ENCODE data around the gene COPG1.

Gene COPG1

DNA sequence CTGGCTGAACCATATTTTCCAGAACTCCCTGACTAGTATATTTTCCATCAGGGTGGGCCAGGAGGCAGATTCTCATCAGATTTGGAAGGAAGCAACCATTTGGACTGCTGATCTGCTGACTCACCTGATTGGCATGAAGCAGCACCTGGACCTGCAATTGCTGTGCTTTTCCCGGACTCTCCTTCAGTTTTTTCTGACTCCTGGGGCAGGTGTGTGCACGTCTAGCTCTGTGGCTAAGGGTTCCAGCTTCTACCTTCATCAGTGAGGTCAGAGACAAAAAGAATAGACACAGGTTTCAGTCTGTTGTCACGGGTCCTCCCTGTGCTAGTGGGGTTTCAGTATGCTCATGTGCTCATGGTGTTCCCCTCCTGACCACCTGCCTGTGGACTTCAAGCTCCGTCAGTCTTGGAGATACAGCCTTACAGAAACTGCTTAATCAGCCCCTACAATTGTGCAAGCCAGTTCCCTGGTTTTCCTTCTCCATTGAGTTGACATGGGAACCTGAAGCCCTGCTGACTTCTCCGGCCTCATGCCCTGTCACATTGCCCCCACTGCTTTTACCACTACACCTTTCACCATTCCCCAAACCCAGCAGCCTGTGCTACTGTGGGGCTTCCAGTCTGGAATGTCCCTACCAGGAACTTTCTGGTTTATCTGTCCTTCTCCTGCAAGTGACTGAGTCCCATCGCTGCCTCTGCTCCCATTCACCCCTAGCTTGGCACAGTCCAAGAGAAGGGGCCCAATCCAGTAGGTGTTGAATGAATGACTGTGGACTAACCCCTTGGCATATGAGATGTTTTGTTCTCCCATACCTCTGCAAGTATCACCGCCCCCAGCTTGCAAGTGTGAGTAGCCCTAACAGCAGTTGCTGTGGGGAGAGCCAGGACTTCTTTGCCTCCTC is 61.0 kb downstream of the COPG1 start:
- Mint-ChIP-seq H3K4me3 (no peak overlapping the region), H3K27me3 (no peaks in the 10 kb centered on the region), H3K36me3 (no peaks in the 10 kb centered on the region), H3K9me3 (no peaks in the 10 kb centered on the region), H3K27ac (no peak overlapping the region), H3K4me1 (peaks cover 15% of the 10 kb centered on the region)
- no peak for DNase-seq (ENCODE audit: low spot score in 2 of 2)
- no peak for ATAC-seq (ENCODE audit: low read depth)

DNA sequence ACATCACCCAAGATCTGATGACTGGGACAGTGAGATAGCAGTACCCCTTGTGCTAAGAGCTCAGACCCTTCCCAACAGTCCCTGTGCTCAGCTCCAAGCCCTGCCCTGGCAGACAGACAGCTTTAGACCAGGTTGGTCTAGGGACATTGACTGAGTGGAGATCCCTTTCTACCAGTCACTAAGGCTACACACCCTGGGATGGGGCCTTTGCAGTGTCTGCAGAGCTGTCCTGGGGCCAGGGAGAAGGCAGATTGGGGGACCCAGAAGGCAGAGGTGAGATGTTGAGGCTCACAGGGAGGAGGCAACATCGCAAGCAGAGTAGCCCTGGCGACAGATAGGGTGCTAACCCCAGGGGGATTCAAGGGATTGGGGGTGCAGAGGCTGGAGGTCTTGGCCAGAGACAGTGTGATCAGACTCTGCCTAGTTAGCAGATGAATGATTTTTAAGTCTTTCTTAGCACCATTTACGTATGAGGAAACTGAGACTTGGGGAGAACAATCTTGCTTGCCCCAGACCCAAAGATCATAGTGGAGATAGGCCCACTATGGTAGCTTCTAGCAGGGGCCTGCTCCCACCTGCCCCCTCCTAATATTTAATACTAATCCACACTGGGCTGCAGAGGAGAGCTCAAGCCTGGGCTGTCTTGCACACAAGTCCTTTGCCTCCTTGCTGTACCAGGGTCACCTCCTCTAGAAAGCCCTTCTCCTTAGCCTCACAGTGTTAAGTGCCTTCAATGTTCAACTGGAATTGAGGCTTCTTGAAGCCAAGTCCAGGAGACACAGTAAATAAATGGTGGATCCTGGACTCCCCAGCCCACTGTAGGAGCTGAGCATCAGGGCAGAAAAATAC is 61.9 kb downstream of the COPG1 start:
- DNase-seq (ENCODE audit: low spot score in 2 of 2): no peak
- Mint-ChIP-seq H3K4me1 (peaks cover 17% of the 10 kb centered on the region), H3K27me3 (peaks cover 1% of the 10 kb centered on the region), H3K4me3 (no peak overlapping the region), H3K9me3 (no peaks in the 10 kb centered on the region), H3K27ac (peak overlapping the region; percentile 3), H3K36me3 (no peaks in the 10 kb centered on the region)
- ATAC-seq (ENCODE audit: low read depth): no peak

DNA sequence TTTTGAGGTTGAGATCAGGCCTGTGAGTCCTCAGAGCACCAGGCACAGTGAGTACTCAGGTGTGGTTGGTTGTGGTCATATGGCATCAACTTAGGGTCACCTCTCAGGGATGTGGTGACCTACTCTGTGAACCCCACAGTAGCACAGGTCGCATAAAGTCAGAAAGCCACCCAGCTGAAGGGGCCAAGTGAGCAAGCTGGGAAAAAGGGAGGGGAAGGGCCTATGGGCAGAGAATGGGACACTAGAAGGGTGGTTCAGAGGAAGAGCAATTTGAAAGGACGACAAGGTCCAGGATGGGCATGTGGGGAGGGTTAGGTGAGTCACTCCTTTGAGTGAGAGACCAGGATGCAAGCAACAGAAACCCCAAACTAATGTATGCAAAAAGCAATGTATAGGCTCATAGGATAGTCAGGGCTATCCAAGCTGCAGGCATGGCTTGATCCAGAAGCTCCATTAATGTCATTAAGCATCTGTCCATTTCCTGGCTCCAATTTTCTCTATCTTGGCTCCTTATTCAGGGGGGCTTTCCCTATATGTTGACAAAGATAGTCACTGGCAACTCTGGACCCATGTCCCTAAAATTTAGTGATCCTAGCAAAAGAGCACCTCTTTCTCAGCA is 62.7 kb downstream of the COPG1 start:
- Mint-ChIP-seq H3K9me3 (no peaks in the 10 kb centered on the region), H3K27ac (peak overlapping the region; percentile 3), H3K27me3 (peaks cover 2% of the 10 kb centered on the region), H3K4me1 (peaks cover 18% of the 10 kb centered on the region), H3K36me3 (no peaks in the 10 kb centered on the region), H3K4me3 (no peak overlapping the region)
- no peak for ATAC-seq (ENCODE audit: low read depth)
- no peak for DNase-seq (ENCODE audit: low spot score in 2 of 2)

DNA sequence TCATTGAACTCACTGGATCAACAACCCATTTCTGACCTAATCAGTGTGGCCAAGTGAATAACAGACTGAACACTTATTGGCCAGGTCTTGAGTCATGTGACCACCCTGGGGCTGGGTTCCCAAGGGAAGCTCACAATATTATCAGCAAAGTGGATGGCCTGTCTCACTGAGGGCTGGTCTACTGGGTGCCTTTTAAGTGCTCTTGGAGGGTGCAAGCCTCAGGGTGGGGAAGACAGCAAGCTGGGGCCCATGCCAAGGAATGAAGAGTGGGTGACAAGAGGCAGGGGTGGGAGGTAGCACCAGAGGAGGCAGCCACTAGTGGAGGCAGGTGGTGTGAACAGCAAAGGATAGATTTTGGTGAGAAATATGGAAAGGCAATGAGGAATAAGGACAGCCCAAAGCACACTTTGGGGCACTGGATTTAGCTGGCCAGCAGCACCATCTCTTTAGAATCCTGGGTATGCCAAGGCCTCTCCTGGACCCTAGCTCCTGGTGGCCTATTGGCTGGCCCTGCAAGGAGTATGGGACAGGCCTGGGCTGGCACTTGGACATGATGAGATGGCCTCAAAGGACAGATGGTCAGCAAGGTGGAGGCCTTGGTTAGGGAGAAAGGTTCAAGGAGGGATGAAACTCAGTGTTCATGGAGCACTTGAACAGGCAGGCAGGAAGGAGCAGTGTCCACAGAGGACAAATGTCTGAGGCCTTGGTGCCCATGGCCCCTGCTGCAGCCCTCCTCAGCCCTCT is 63.4 kb downstream of the COPG1 start:
- DNase-seq (ENCODE audit: low spot score in 2 of 2) (no peak), ATAC-seq (ENCODE audit: low read depth) (no peak)
- H3K27me3 Mint-ChIP-seq: peaks cover 4% of the 10 kb centered on the region
- no peak overlapping the region for H3K4me3 Mint-ChIP-seq
- no peaks in the 10 kb centered on the region for H3K36me3 Mint-ChIP-seq
- H3K9me3 Mint-ChIP-seq: no peaks in the 10 kb centered on the region
- H3K4me1 Mint-ChIP-seq: peaks cover 19% of the 10 kb centered on the region
- no peak overlapping the region for H3K27ac Mint-ChIP-seq

DNA sequence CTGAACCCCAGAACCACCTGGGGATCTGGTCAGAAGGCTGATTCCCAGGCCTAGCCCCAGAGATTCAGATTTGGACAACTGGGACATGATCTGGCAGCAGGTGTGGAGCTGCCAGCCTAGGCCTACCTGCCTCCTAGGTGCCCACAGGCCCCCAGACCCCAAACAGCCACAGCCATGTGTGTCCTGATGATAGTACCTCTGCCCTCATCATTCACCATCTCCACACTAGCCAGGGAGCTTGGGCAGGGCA is 63.9 kb downstream of the COPG1 start:
- no peaks in the 10 kb centered on the region for H3K36me3 Mint-ChIP-seq
- peaks cover 19% of the 10 kb centered on the region for H3K4me1 Mint-ChIP-seq
- no peaks in the 10 kb centered on the region for H3K9me3 Mint-ChIP-seq
- ATAC-seq (ENCODE audit: low read depth) (no peak), DNase-seq (ENCODE audit: low spot score in 2 of 2) (no peak)
- peaks cover 6% of the 10 kb centered on the region for H3K27me3 Mint-ChIP-seq
- peak overlapping the region; percentile 49 for H3K4me3 Mint-ChIP-seq
- no peak overlapping the region for H3K27ac Mint-ChIP-seq

DNA sequence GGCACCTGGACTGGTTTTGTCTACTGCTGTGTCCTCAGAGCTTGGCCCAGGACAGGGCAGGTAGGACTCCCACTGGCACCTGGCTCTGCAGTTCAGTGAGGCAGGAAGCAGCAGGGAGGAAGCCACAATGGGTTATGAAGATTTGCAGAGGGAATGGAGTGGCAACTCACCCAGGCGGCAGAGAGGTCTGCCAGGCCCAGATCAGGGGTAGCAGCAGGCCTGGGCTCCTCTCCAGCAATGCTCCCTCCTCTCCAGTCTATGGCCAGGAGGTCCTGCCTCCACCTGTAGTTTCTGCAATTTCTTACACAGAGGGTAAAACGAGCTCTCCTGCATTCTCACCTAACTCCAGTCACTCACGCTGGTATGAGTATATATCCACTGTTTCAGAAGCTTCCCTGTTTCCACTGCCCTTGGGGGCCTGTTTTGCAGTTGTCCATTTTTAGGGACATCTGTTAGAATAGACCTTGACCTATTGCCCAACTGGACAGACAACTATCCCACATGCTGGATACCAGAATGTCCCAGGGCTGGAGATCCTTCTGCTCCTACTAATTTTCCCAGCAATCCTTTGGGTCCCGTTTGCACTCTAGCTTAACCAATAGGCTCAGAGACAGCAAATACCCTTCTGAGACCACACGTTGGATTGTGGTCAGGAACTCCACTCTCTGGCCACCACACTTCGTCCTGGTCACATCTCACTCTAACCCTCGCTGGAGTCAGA is 64.4 kb downstream of the COPG1 start:
- Mint-ChIP-seq H3K27me3 (peaks cover 9% of the 10 kb centered on the region), H3K36me3 (peaks cover 3% of the 10 kb centered on the region), H3K27ac (peak overlapping the region; percentile 56), H3K4me3 (peak overlapping the region; percentile 49), H3K4me1 (peaks cover 19% of the 10 kb centered on the region), H3K9me3 (no peaks in the 10 kb centered on the region)
- DNase-seq (ENCODE audit: low spot score in 2 of 2) (no peak), ATAC-seq (ENCODE audit: low read depth) (no peak)

DNA sequence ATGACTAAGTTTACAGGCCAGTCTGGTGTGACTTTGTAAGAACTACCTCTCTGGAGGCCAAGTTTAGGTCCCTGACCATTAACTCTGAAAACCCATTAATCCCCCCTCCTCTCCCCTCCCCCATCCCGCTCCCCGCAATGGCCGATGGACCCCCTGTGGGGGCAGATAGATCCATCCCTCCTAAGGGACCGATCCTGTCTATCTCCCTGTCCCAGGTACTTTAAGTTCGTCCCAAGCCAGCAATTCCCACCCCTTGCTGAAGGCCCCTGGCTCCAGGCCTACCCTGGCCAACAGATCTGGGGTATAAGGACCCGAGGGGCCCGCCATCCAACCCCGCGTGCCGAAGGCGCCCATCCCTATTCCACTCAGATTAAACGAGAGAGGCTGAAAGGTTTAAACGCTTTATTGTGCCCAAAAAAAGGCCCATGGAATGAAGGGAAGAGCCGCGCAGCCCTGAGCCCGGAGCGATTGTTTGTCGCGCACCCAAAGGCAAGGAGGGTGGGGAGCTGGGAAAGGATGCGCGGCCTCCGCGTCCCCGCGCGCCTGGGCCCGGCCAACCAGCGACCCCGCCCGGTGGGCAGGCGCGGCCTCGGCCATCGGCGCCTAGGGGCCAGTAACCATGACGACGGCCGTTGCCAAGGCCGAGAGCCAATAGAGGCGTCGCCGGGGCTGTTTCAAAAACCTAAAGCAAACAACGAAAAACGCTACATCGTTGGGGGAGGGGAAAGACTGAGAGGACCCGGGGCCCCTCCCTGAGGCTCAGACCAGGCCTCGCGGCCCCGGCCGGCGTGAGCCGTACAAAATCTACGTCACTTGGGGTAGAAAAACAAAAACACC is 65.2 kb downstream of the COPG1 start:
- H3K4me3 Mint-ChIP-seq: peak overlapping the region; percentile 78
- H3K36me3 Mint-ChIP-seq: peaks cover 3% of the 10 kb centered on the region
- DNase-seq (ENCODE audit: low spot score in 2 of 2): no peak
- H3K27ac Mint-ChIP-seq: peak overlapping the region; percentile 56
- H3K9me3 Mint-ChIP-seq: no peaks in the 10 kb centered on the region
- H3K4me1 Mint-ChIP-seq: peaks cover 19% of the 10 kb centered on the region
- ATAC-seq (ENCODE audit: low read depth): peak; percentile 22
- peaks cover 11% of the 10 kb centered on the region for H3K27me3 Mint-ChIP-seq

DNA sequence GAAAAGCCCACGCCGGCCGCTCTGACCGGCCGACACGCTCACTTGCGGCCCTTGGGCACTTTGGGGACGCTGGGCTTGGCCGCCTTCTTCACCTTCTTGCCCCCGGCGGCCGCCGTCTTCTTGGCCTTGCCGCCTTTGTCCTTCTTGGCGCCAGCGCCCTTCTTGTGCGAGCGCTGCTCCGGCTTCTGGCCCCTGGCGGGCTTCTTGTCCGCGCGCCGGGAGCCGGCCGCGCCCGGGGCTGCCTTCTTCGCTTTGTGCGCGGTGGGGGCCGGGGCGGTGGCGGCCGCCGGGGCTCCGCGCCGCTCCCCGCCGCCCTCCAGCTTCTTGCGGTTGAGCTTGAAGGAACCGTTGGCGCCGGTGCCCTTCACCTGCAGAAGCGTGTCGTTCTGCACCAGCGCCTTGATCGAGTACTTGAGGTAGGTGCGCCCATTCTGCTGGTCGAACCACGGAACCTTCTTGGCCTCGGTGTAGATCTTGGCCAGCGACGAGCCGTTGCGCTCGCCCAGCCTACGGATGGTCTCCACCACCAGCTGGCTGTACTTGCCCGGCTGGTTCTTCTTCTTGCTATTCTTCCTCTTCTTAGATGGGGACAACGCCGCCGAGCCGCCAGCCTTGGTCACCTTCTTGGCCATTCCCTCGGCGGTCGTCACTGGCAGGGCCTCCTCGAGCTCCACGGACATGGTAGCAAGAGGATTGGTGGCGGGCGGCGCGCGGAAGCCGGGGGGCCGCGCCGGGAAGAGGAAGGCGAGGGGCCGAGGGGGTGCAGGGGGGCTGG is 66.0 kb downstream of the COPG1 start:
- peaks cover 3% of the 10 kb centered on the region for H3K36me3 Mint-ChIP-seq
- peaks cover 12% of the 10 kb centered on the region for H3K27me3 Mint-ChIP-seq
- no peaks in the 10 kb centered on the region for H3K9me3 Mint-ChIP-seq
- DNase-seq (ENCODE audit: low spot score in 2 of 2): peak; percentile 33 to 52
- H3K4me3 Mint-ChIP-seq: peak overlapping the region; percentile 97
- peak overlapping the region; percentile 90 for H3K27ac Mint-ChIP-seq
- H3K4me1 Mint-ChIP-seq: peaks cover 19% of the 10 kb centered on the region
- peak; percentile 35 for ATAC-seq (ENCODE audit: low read depth)

DNA sequence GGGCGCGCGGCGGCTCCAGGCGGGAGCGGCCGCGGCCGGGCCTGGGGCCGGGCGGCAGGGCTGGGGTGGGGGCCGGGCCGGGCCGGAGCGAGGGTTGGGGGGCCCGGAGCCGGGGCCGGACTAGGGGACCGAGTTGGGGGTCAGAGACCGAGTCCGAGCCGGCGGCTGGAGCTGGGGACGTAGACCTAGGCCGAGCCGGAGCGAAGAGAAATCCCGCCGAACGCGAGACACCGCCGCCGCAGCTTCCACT is 66.5 kb downstream of the COPG1 start:
- ATAC-seq (ENCODE audit: low read depth) (no peak), DNase-seq (ENCODE audit: low spot score in 2 of 2) (no peak)
- H3K36me3 Mint-ChIP-seq: peaks cover 3% of the 10 kb centered on the region
- H3K4me1 Mint-ChIP-seq: peaks cover 19% of the 10 kb centered on the region
- H3K27ac Mint-ChIP-seq: peak overlapping the region; percentile 90
- no peaks in the 10 kb centered on the region for H3K9me3 Mint-ChIP-seq
- peak overlapping the region; percentile 97 for H3K4me3 Mint-ChIP-seq
- peaks cover 12% of the 10 kb centered on the region for H3K27me3 Mint-ChIP-seq

DNA sequence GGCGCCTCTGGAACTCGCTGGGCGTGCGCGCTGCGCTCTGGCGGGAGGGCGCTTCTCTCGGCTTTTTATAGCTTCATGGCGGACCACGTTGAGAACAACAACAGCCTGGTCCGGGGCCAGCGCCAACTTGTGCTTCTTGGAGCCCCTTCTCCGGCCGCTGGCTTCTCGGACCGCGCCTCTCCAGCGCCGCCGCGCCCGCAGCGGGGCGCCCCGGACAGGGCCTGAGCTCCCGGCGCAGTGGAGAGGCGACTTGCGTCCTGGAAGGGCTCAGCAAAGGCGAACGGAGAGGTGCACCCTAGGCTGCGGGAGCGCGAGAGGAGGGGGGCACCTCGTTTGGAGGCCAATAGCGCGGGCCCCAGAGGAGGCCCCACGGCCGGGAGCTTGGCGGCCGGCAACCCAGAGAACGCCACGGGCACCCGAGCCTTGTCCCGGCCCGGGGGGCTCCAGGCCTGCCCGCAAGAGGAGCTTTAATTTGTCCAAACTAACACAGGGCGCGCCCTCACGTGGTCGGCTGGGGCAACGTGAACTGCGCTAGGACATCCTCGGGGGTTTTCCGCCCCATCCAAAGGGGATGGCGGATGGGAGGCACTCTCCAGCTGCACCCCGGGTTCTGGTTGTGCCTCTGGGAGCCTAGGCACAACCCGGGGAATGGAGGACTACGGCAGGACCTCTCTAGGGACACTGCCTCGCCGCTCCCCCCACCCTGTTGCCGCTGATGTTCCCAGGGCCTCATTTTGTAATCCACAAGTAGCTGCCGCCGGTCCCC is 67.0 kb downstream of the COPG1 start:
- Mint-ChIP-seq H3K27ac (peak overlapping the region; percentile 90), H3K9me3 (no peaks in the 10 kb centered on the region), H3K36me3 (peaks cover 3% of the 10 kb centered on the region), H3K27me3 (peaks cover 12% of the 10 kb centered on the region), H3K4me1 (peaks cover 19% of the 10 kb centered on the region), H3K4me3 (peak overlapping the region; percentile 76)
- DNase-seq (ENCODE audit: low spot score in 2 of 2) (peak; percentile 84 to 94), ATAC-seq (ENCODE audit: low read depth) (peak; percentile 51)

DNA sequence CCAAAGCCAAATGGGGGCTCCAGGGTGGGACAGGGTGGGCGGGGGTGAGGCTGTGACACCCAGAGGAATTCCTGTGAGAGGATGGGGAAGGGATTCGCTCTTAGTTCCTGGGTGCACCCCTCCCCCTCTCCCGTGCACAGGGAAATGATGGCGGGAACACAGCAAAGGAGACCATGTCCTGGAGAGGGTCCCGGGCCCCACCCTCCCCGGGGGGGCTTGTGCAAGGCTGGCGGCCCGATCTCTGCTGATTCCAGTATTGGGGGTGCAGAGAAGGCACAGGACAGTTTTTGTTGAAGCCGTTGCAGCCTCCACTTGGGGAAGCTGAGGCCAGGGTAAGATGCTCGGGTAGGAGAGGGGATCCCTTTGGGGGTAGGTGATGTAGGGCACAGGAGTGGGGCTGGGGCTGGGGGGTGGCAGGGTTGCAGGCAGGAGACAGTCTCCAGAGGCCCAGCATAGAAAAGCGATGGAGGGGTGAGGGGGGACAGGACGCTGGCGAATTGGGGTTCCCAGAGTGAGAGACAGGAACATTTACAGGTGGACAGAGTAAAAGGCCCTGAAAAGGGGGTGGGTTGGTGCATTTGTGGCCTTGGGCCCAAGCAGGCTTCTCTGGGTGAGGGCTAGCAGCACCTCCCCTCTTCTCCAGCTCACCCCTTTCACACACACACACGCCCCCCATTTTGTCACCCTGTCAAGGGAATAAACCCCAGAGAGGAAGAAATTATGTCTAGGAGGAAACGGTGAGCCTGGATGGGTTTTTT is 67.8 kb downstream of the COPG1 start:
- ATAC-seq (ENCODE audit: low read depth) (no peak), DNase-seq (ENCODE audit: low spot score in 2 of 2) (no peak)
- H3K27ac Mint-ChIP-seq: no peak overlapping the region
- no peaks in the 10 kb centered on the region for H3K9me3 Mint-ChIP-seq
- peaks cover 12% of the 10 kb centered on the region for H3K27me3 Mint-ChIP-seq
- H3K4me1 Mint-ChIP-seq: peaks cover 17% of the 10 kb centered on the region
- peaks cover 3% of the 10 kb centered on the region for H3K36me3 Mint-ChIP-seq
- H3K4me3 Mint-ChIP-seq: peak overlapping the region; percentile 58

Data from memory B cell (primary cell).